Duodenal mucosa (tissue), 2 donors: Measurements from ENCODE around the gene TRIM24.

Experiments
- H3K27ac ChIP-seq: one replicate; pipeline ENCODE4 v1.7.0; 2013; ENCODE audit warnings: low read depth, low read length
- H3K27me3 ChIP-seq, 2 donors: one replicate each; pipeline ENCODE4 v1.7.0; 2013; ENCODE audit warnings: low read length in 2 of 2, control low read depth in 1 of 2; ENCODE audit not compliant: insufficient read depth in 2 of 2, control insufficient read depth in 1 of 2
- H3K36me3 ChIP-seq, 2 donors: one replicate each; pipeline ENCODE4 v1.7.0; 2013; ENCODE audit warnings: low read length in 2 of 2, control low read depth in 1 of 2; ENCODE audit not compliant: insufficient read depth in 2 of 2, control insufficient read depth in 1 of 2
- H3K4me1 ChIP-seq, 2 donors: one replicate each; pipeline ENCODE4 v1.7.0; 2013; ENCODE audit warnings: low read length in 2 of 2, control low read depth in 1 of 2; ENCODE audit not compliant: insufficient read depth in 2 of 2, control insufficient read depth in 1 of 2
- H3K4me3 ChIP-seq, 2 donors: one replicate each; pipeline ENCODE4 v1.7.0; 2013; ENCODE audit warnings: low read length in 2 of 2, low read depth in 1 of 2
- H3K9ac ChIP-seq, 2 donors: one replicate each; pipeline ENCODE4 v1.7.0; 2013; ENCODE audit warnings: low read length in 2 of 2, low read depth in 1 of 2
- H3K9me3 ChIP-seq, 2 donors: one replicate each; pipeline ENCODE4 v1.7.0; 2013; ENCODE audit warnings: low read length in 2 of 2, control low read depth in 1 of 2; ENCODE audit not compliant: control insufficient read depth in 1 of 2

Gene TRIM24

GRCh38 chr7:138538518-138538917, 78.5 kb downstream of the TRIM24 start:
- no peaks in the 10 kb centered on the region for H3K9me3 ChIP-seq
- no peak overlapping the region for H3K27ac ChIP-seq
- no peaks in the 10 kb centered on the region for H3K27me3 ChIP-seq
- peaks cover 10 to 41% of the 10 kb centered on the region in 2 donors for H3K36me3 ChIP-seq
- no peak overlapping the region for H3K9ac ChIP-seq
- no peaks in the 10 kb centered on the region for H3K4me1 ChIP-seq
- H3K4me3 ChIP-seq = no peak overlapping the region

- H3K27ac ChIP-seq = no peak overlapping the region
- no peak overlapping the region for H3K4me3 ChIP-seq
- H3K9ac ChIP-seq = no peak overlapping the region
- H3K4me1 ChIP-seq = no peaks in the 10 kb centered on the region
- H3K27me3 ChIP-seq = no peaks in the 10 kb centered on the region
- no peaks in the 10 kb centered on the region for H3K9me3 ChIP-seq
- peaks cover 10 to 43% of the 10 kb centered on the region in 2 donors for H3K36me3 ChIP-seq
These were observed 79.1 kb downstream of the TRIM24 start for GRCh38 chr7:138538997-138539644.

DNA sequence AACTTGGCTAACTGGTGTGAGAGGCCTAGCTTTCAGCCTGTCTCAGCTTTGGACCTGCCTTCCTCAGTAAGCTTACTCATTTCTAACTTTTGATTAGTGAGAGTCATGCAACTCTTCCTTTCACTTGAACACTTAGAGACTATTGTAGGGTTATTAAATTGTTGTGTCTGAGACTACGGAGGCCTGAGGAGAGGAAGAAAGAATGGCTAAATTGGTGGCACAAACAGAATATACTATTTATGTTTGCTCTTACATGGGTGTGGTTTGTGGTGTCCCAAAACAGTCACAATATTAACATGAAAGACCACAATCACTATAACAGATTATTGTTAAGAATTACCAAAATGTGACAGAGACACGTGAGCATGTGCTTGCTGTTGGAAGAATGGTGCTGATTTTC, 82.1 kb downstream of the TRIM24 start:
- Histone ChIP-seq H3K27ac (no peak overlapping the region), H3K4me1 (no peaks in the 10 kb centered on the region), H3K27me3 (no peaks in the 10 kb centered on the region), H3K9ac (no peak overlapping the region), H3K9me3 (peaks cover 0 to 2% of the 10 kb centered on the region in 2 donors), H3K36me3 (peaks cover 13 to 54% of the 10 kb centered on the region in 2 donors), H3K4me3 (no peak overlapping the region)

DNA sequence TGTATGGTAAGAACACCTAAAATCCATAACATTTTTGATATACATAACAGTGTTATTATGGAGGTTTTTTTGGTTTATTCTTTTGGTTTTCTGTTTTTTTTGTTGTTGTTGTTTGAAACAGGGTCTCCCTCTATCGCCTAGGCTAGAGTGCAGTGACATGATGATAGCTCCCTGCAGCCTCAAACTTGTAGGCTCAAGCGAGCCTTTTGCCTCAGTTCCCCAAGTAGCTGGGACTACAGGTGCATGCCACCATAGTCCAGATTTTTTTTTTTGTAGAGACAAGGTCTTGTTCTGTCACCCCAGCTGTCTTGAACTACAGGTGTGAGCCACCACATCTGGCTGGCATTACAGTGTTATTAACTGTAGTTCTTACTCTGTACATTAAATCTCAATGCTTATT, 83.7 kb downstream of the TRIM24 start:
- H3K36me3 ChIP-seq = peaks cover 10 to 55% of the 10 kb centered on the region in 2 donors
- no peak overlapping the region for H3K9ac ChIP-seq
- no peak overlapping the region for H3K27ac ChIP-seq
- no peaks in the 10 kb centered on the region for H3K4me1 ChIP-seq
- H3K27me3 ChIP-seq = no peaks in the 10 kb centered on the region
- H3K4me3 ChIP-seq = no peak overlapping the region
- H3K9me3 ChIP-seq = peaks cover 0 to 2% of the 10 kb centered on the region in 2 donors

DNA sequence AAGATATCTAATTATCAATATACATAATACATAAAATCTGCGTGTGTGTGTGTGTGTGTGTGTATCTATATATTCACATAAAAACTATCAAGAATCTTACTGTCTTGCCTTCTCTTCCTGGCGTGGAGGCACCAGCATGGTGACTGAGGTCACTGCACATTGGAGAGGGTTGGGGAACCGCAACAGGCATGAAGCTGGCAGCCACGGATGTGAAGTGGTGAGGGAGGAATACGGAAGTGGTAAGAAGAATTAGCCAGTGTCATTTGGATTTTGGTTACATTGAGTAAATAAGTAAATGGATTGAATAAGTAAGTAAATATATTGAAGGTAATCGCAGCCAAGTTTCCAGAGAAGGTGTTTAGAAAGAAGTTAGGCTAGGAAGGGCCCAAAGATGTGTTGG, 85.1 kb downstream of the TRIM24 start:
- Histone ChIP-seq H3K9ac (no peak overlapping the region), H3K4me1 (no peaks in the 10 kb centered on the region), H3K27me3 (no peaks in the 10 kb centered on the region), H3K9me3 (peaks cover 0 to 2% of the 10 kb centered on the region in 2 donors), H3K27ac (no peak overlapping the region), H3K4me3 (no peak overlapping the region), H3K36me3 (peaks cover 4 to 48% of the 10 kb centered on the region in 2 donors)

DNA sequence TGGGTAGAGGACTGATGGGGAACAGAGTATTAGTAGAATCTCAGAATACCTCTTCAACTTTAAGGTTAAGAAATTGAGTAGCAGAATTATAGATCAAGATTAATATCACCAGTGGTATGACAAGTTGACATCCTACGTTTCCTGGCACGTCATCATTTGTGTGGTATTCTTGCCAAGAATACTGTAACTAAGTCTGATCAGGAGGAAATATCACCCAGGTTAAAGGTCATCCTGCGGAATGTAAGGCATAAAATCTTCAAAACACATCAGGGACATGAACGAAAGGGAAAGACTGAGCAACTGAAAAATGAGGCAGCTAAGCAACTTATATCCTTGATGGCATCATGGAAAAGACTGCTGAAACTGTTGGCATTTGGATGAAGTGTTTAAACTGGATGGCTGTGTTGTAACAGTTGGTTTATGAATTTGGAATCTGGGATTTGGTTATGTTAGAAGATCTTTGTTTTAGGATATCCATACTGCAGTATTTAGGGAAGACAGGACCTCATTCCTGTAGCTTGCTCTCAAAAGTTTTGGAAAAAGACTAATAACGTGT, 86.1 kb downstream of the TRIM24 start:
- Histone ChIP-seq H3K27ac (no peak overlapping the region), H3K9ac (no peak overlapping the region), H3K4me3 (no peak overlapping the region), H3K27me3 (no peaks in the 10 kb centered on the region), H3K9me3 (peaks cover 0 to 2% of the 10 kb centered on the region in 2 donors), H3K4me1 (no peaks in the 10 kb centered on the region), H3K36me3 (peaks cover 12 to 42% of the 10 kb centered on the region in 2 donors)

- Histone ChIP-seq H3K4me1 (no peaks in the 10 kb centered on the region), H3K4me3 (no peak overlapping the region), H3K36me3 (peaks cover 17 to 42% of the 10 kb centered on the region in 2 donors), H3K9me3 (peaks cover 0 to 2% of the 10 kb centered on the region in 2 donors), H3K27ac (no peak overlapping the region), H3K9ac (no peak overlapping the region), H3K27me3 (no peaks in the 10 kb centered on the region)
These were observed 86.8 kb downstream of the TRIM24 start for GRCh38 chr7:138546829-138547228.

DNA sequence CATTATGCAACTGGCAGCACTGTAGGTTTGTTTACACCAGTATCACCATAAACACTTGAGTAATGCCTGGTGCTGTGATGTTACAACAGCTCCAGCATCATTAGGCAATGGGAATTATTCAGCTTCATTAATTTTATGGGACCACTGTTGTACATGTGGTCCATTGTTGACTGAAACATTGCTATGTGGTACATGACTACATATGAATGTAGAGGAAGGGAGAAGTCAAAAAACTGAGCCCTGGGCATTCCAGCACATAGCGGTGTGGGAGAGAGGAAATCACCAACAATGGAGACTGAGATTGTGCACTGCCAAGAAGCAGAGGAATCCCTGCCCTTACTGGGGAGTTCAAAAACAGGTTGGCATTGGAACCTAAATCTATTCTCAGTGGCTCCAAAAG, 89.0 kb downstream of the TRIM24 start:
- no peaks in the 10 kb centered on the region for H3K4me1 ChIP-seq
- H3K9ac ChIP-seq = no peak overlapping the region
- H3K9me3 ChIP-seq = peaks cover 0 to 8% of the 10 kb centered on the region in 2 donors
- H3K4me3 ChIP-seq = no peak overlapping the region
- H3K27ac ChIP-seq = no peak overlapping the region
- no peaks in the 10 kb centered on the region for H3K27me3 ChIP-seq
- H3K36me3 ChIP-seq = peaks cover 36 to 57% of the 10 kb centered on the region in 2 donors

DNA sequence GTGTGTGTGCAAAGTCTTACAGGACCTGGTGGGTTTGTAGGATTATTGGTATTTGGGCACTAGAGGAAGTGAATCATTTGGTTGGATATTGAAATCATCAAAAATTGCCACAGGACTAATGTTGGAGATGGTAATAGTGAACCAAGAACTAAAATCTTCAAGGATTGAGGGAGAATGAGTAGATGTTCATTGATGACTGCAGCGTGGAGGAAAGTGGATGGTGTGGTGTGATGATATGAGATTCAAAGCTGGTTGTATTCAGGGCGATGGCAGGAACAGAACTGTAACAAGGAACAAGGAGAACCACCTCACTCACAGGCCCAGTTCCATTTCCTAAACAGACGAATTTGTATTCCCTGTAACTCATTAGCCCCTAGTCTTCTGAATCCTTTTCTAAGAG, 90.3 kb downstream of the TRIM24 start:
- no peaks in the 10 kb centered on the region for H3K4me1 ChIP-seq
- no peak overlapping the region for H3K4me3 ChIP-seq
- peaks cover 45 to 59% of the 10 kb centered on the region in 2 donors for H3K36me3 ChIP-seq
- no peak overlapping the region for H3K9ac ChIP-seq
- H3K27me3 ChIP-seq = no peaks in the 10 kb centered on the region
- no peak overlapping the region for H3K27ac ChIP-seq
- peaks cover 0 to 6% of the 10 kb centered on the region in 2 donors for H3K9me3 ChIP-seq

DNA sequence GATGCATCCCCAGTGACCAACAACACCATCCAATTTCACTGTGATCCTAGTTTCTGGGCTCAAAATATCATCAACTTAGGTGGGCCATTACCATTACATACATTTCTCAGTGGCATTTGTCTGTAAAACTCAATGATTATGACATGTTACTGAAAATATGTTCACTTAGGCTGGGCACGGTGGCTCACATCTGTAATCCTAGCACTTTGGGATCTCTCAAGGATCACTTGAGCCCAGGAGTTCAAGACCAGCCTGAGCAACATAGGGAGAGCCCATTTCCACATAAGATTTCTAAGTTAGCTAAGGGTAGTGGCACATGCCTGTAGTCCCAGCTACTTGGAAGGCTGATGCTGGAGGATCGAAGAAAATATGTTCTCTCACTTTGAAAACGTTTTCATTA, 91.0 kb downstream of the TRIM24 start:
- Histone ChIP-seq H3K9ac (no peak overlapping the region), H3K4me3 (no peak overlapping the region), H3K4me1 (no peaks in the 10 kb centered on the region), H3K27ac (no peak overlapping the region), H3K36me3 (peaks cover 48 to 61% of the 10 kb centered on the region in 2 donors), H3K27me3 (no peaks in the 10 kb centered on the region), H3K9me3 (peaks cover 4 to 11% of the 10 kb centered on the region in 2 donors)
